PC-9 (cell line): ENCODE measurements around the gene CCNY. TPM values are rescaled to one million over a fixed set of nuclear protein-coding genes. Genes with fewer than 3 reads are reported as not detected.

ENCODE experiments used
- BruUV-seq: library from RNA; stranded (reverse); fragments of 400-500 nt; replicated peaks from 2 replicates; lab custom pipeline; 2021; lab: Mats Ljungman, UMichigan
- CTCF ChIA-PET: fragments of 300-600 bp; sonication (Branson Sonifier 250); formaldehyde crosslinking; loops from one replicate; lab custom pipeline; 2022; ENCODE audit warnings: antibody characterized with exemption; lab: Charles Lee
- POLR2A ChIA-PET: fragments of 300-600 bp; sonication (Branson Sonifier 250); formaldehyde crosslinking; loops from one replicate; lab custom pipeline; 2022; ENCODE audit warnings: antibody characterized with exemption; ENCODE audit not compliant: unreplicated experiment; lab: Charles Lee
- DNase-seq, 2 experiments: peaks; one replicate each; pipeline versions ENCODE4 v3.0.0 to v3.0.0-alpha.2; 2015 to 2022; ENCODE audit warnings: mixed read lengths in 1 of 2
- H2AFZ ChIP-seq: fragments of 200-600 bp; sonication (generic); 2 replicates; pipeline ENCODE4 v1.8.1; 2017; ENCODE audit warnings: antibody characterized with exemption
- H3F3A ChIP-seq: fragments of 200-600 bp; sonication (generic); 2 replicates; pipeline ENCODE4 v1.8.1; 2017; ENCODE audit warnings: antibody characterized with exemption, mild to moderate bottlenecking, low read depth; ENCODE audit not compliant: insufficient read depth
- H3K27ac ChIP-seq: fragments of 200-600 bp; sonication (generic); 2 replicates; pipeline ENCODE4 v1.6.1; 2016; ENCODE audit warnings: mixed run types
- H3K27me3 ChIP-seq: fragments of 200-600 bp; sonication (generic); 2 replicates; pipeline ENCODE4 v1.6.1; 2016; ENCODE audit warnings: low read depth, mixed run types; ENCODE audit not compliant: insufficient read depth
- H3K36me3 ChIP-seq: fragments of 200-600 bp; sonication (generic); 2 replicates; pipeline ENCODE4 v1.6.1; 2016; ENCODE audit warnings: low read depth, mixed run types
- H3K4me1 ChIP-seq: fragments of 200-600 bp; sonication (generic); replicated peaks from 2 replicates; pipeline ENCODE4 v1.6.1; 2016; ENCODE audit warnings: mixed run types; ENCODE audit not compliant: insufficient read depth
- H3K4me2 ChIP-seq: fragments of 200-600 bp; sonication (generic); 2 replicates; pipeline ENCODE4 v1.6.1; 2017; ENCODE audit warnings: mixed run types
- H3K4me3 ChIP-seq: fragments of 200-600 bp; sonication (generic); 2 replicates; pipeline ENCODE4 v1.6.1; 2016; ENCODE audit warnings: mixed run types
- H3K79me2 ChIP-seq: fragments of 200-600 bp; sonication (generic); 2 replicates; pipeline ENCODE4 v1.6.1; 2017; ENCODE audit warnings: low read depth, mixed run types
- H3K9me2 ChIP-seq: fragments of 200-600 bp; sonication (generic); 2 replicates; pipeline ENCODE4 v1.8.1; 2017; ENCODE audit warnings: mild to moderate bottlenecking; ENCODE audit not compliant: insufficient read depth
- H3K9me3 ChIP-seq: fragments of 200-600 bp; sonication (generic); 2 replicates; pipeline ENCODE4 v1.8.1; 2016; ENCODE audit warnings: low read depth; ENCODE audit not compliant: insufficient read depth
- H4K20me1 ChIP-seq: fragments of 200-600 bp; sonication (generic); 2 replicates; pipeline ENCODE4 v1.8.1; 2017; ENCODE audit not compliant: insufficient read depth
- EZH2 ChIP-seq: fragments of 200-600 bp; sonication (generic); IDR thresholded peaks from 2 replicates; pipeline ENCODE4 v1.8.0; 2017; ENCODE audit warnings: antibody characterized with exemption, low read depth
- intact Hi-C: fragments of 100-400 bp; cut with micrococcal nuclease; formaldehyde crosslinking; loops from one replicate; pipeline ENCODE4 v1.10.0; 2022; ENCODE audit not compliant: unreplicated experiment
- total RNA-seq: library from RNA; stranded (reverse); gene quantifications from 2 replicates; pipeline ENCODE4 v1.2.3, GENCODE V29; 2021
- TF ChIP-seq, protein P1 (sequence below): fragments of 200-600 bp; sonication (generic); conservative IDR thresholded peaks from 2 replicates; pipeline ENCODE4 v1.6.1; 2017; ENCODE audit warnings: mixed run types, antibody characterized with exemption, mild to moderate bottlenecking, moderate library complexity

Gene CCNY
- total RNA-seq, 1 experiment from 2014 or later: 69.5 TPM

GRCh38 chr10:35442592-35442991, 106.3 kb downstream of the CCNY start:
- no peaks in the 10 kb centered on the region for H3K36me3 ChIP-seq
- H3K4me1 ChIP-seq: peaks cover 9% of the 10 kb centered on the region
- peaks cover 14% of the 10 kb centered on the region for H3K9me3 ChIP-seq
- H3F3A ChIP-seq: peaks cover 11% of the 10 kb centered on the region
- peaks cover 46% of the 10 kb centered on the region for H3K79me2 ChIP-seq
- no peak for DNase-seq
- no peak overlapping the region for H3K4me2 ChIP-seq
- no peaks in the 10 kb centered on the region for H3K9me2 ChIP-seq
- ChIA-PET POLR2A (no interaction called here), CTCF (no interaction called here)
- H4K20me1 ChIP-seq: no peaks in the 10 kb centered on the region
- no peak overlapping the region for H3K4me3 ChIP-seq
- H3K27ac ChIP-seq: no peak overlapping the region
- no TSS peak for BruUV-seq
- no peaks in the 10 kb centered on the region for H3K27me3 ChIP-seq
- H2AFZ ChIP-seq: no peak overlapping the region
- intact Hi-C loops: no loop called here
- TF ChIP-seq, protein P1, sequence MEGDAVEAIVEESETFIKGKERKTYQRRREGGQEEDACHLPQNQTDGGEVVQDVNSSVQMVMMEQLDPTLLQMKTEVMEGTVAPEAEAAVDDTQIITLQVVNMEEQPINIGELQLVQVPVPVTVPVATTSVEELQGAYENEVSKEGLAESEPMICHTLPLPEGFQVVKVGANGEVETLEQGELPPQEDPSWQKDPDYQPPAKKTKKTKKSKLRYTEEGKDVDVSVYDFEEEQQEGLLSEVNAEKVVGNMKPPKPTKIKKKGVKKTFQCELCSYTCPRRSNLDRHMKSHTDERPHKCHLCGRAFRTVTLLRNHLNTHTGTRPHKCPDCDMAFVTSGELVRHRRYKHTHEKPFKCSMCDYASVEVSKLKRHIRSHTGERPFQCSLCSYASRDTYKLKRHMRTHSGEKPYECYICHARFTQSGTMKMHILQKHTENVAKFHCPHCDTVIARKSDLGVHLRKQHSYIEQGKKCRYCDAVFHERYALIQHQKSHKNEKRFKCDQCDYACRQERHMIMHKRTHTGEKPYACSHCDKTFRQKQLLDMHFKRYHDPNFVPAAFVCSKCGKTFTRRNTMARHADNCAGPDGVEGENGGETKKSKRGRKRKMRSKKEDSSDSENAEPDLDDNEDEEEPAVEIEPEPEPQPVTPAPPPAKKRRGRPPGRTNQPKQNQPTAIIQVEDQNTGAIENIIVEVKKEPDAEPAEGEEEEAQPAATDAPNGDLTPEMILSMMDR: no peak
- no peak for TF ChIP-seq EZH2

DNA sequence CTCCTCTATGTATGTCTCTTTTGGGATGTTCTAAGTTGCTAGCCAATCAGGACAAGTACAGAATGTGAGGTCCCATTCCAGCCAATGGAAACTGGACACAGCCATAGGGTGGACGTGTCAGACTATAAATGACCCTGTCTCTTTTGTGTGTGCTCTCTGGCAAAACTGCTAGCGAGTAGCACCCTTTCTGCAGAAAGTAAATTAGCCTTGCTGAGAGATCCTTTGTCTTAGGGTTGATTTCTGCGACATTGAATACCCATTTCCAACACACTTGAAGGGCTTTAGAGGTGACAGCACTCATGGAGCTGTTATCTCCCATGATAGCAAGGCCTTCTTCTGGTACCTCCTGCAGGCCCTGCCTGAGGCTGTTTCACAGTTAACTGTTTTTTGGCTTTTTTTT, 107.5 kb downstream of the CCNY start:
- Histone ChIP-seq H3K4me1 (peaks cover 22% of the 10 kb centered on the region), H4K20me1 (no peaks in the 10 kb centered on the region; the same call in 1 of the 2 replicates), H3K9me2 (no peaks in the 10 kb centered on the region), H3K27me3 (no peaks in the 10 kb centered on the region), H2AFZ (no peak overlapping the region), H3K4me3 (no peak overlapping the region), H3F3A (peaks cover 23% of the 10 kb centered on the region), H3K79me2 (peaks cover 50% of the 10 kb centered on the region), H3K36me3 (no peaks in the 10 kb centered on the region), H3K4me2 (no peak overlapping the region), H3K27ac (no peak overlapping the region), H3K9me3 (peaks cover 14% of the 10 kb centered on the region)
- no peak for DNase-seq
- intact Hi-C loops: no loop called here
- POLR2A ChIA-PET: no interaction called here
- no TSS peak for BruUV-seq
- TF ChIP-seq EZH2: no peak
- CTCF ChIA-PET: no interaction called here

- H3F3A ChIP-seq: peaks cover 24% of the 10 kb centered on the region
- H3K36me3 ChIP-seq: no peaks in the 10 kb centered on the region
- no peak overlapping the region for H3K4me3 ChIP-seq
- H3K4me1 ChIP-seq: peaks cover 28% of the 10 kb centered on the region
- peaks cover 63% of the 10 kb centered on the region for H3K79me2 ChIP-seq
- no peak overlapping the region for H3K27ac ChIP-seq
- H3K4me2 ChIP-seq: no peak overlapping the region
- TF ChIP-seq, protein P1: no peak
- TF ChIP-seq EZH2: no peak
- intact Hi-C loops: loop anchor here (5.0 kb wide), 1 partner anchor 73 kb away; no protein-coding TSS in a partner anchor
- no peaks in the 10 kb centered on the region; the same call in 1 of the 2 replicates for H4K20me1 ChIP-seq
- H3K9me3 ChIP-seq: peaks cover 14% of the 10 kb centered on the region
- CTCF ChIA-PET: no interaction called here
- DNase-seq: no peak
- POLR2A ChIA-PET: no interaction called here
- no TSS peak for BruUV-seq
- H3K9me2 ChIP-seq: no peaks in the 10 kb centered on the region
- H3K27me3 ChIP-seq: no peaks in the 10 kb centered on the region
- H2AFZ ChIP-seq: no peak overlapping the region
Measured at GRCh38 chr10:35445150-35445884, 109.0 kb downstream of the CCNY start.
